Neural cell (in vitro differentiated cells): ENCODE data around the gene CRIP3. TPM values are rescaled to one million over a fixed set of nuclear protein-coding genes. Genes with fewer than 3 reads are reported as not detected.

Experiments
- H2AFZ ChIP-seq: fragments of 200-600, 300-800 bp; sonication (generic), shearing (Covaris generic); 2 replicates; pipeline ENCODE4 v1.6.0; 2014; ENCODE audit warnings: low read depth, mild to moderate bottlenecking, antibody characterized with exemption, low read length, moderate library complexity
- H3F3A ChIP-seq: fragments of 200-600 bp; shearing (Covaris generic); 2 replicates; pipeline ENCODE4 v1.6.1; 2016; ENCODE audit warnings: mild to moderate bottlenecking, moderate library complexity, mixed read lengths, antibody characterized with exemption, low read length; ENCODE audit not compliant: insufficient read depth, poor library complexity, severe bottlenecking
- H3K27ac ChIP-seq: fragments of 200-600, 300-800 bp; sonication (generic), shearing (Covaris generic); 2 replicates; pipeline ENCODE4 v1.5.1; 2014; ENCODE audit warnings: mild to moderate bottlenecking, low read length, moderate library complexity
- H3K27me3 ChIP-seq: fragments of 300-800, 200-600 bp; sonication (generic), shearing (Covaris generic); 2 replicates; pipeline ENCODE4 v1.6.0; 2014; ENCODE audit warnings: mild to moderate bottlenecking, low read depth, low read length, moderate library complexity; ENCODE audit not compliant: insufficient read depth
- H3K36me3 ChIP-seq: fragments of 300-800, 200-600 bp; sonication (generic), shearing (Covaris generic); 2 replicates; pipeline ENCODE4 v1.5.1; 2014; ENCODE audit warnings: mild to moderate bottlenecking, antibody characterized with exemption, low read length, moderate library complexity; ENCODE audit not compliant: insufficient read depth
- H3K4me2 ChIP-seq: fragments of 300-800, 200-600 bp; sonication (generic), shearing (Covaris generic); 2 replicates; pipeline ENCODE4 v1.6.0; 2014; ENCODE audit warnings: mild to moderate bottlenecking, low read length
- H3K4me3 ChIP-seq: fragments of 300-800, 200-600 bp; sonication (generic), shearing (Covaris generic); 2 replicates; pipeline ENCODE4 v1.5.1; 2014; ENCODE audit warnings: mild to moderate bottlenecking, low read length, moderate library complexity
- H3K79me2 ChIP-seq: fragments of 200-600 bp; shearing (Covaris generic); replicated peaks from 2 replicates; pipeline ENCODE4 v1.6.0; 2014; ENCODE audit warnings: mild to moderate bottlenecking, low read length, moderate library complexity; ENCODE audit not compliant: insufficient read depth
- H3K9ac ChIP-seq: fragments of 300-800, 200-600 bp; sonication (generic), shearing (Covaris generic); 2 replicates; pipeline ENCODE4 v1.6.1; 2016; ENCODE audit warnings: mild to moderate bottlenecking, low read length, mixed read lengths
- H3K9me2 ChIP-seq: fragments of 200-600 bp; shearing (Covaris generic); 2 replicates; pipeline ENCODE4 v1.6.1; 2016; ENCODE audit warnings: mild to moderate bottlenecking, low read length, mixed read lengths; ENCODE audit not compliant: insufficient read depth
- H3K9me3 ChIP-seq: fragments of 200-600, 300-800 bp; sonication (generic), shearing (Covaris generic); 2 replicates; pipeline ENCODE4 v1.6.1; 2016; ENCODE audit warnings: mild to moderate bottlenecking, mixed run types, low read length, moderate library complexity, mixed read lengths
- H4K20me1 ChIP-seq: fragments of 200-600 bp; shearing (Covaris generic); 2 replicates; pipeline ENCODE4 v1.6.1; 2016; ENCODE audit warnings: mild to moderate bottlenecking, mixed run types; ENCODE audit not compliant: insufficient read depth
- EP300 ChIP-seq: fragments of 450-650 bp; conservative IDR thresholded peaks from 2 replicates; pipeline ENCODE4 v1.6.1; 2014; ENCODE audit warnings: antibody characterized with exemption, mild to moderate bottlenecking, moderate library complexity; ENCODE audit not compliant: poor library complexity, severe bottlenecking
- EZH2 ChIP-seq: fragments of 200-600, 300-800 bp; shearing (Covaris generic), sonication (generic); IDR thresholded peaks from 2 replicates; pipeline ENCODE4 v1.6.1; 2014; ENCODE audit warnings: antibody characterized with exemption, low read length, borderline replicate concordance, mild to moderate bottlenecking; ENCODE audit not compliant: insufficient read depth, poor library complexity, severe bottlenecking
- MXI1 ChIP-seq: fragments of 450-650 bp; conservative IDR thresholded peaks from 2 replicates; pipeline ENCODE4 v1.6.1; 2014; ENCODE audit warnings: antibody characterized with exemption, mild to moderate bottlenecking; ENCODE audit not compliant: poor library complexity, severe bottlenecking
- POLR2AphosphoS5 ChIP-seq: IDR thresholded peaks from 2 replicates; pipeline ENCODE4 v1.6.1; 2012
- RAD21 ChIP-seq: fragments of 450-650 bp; conservative IDR thresholded peaks from 2 replicates; pipeline ENCODE4 v1.6.1; 2014; ENCODE audit warnings: antibody characterized with exemption, mild to moderate bottlenecking, moderate library complexity
- SMC3 ChIP-seq: fragments of 450-650 bp; conservative IDR thresholded peaks from 2 replicates; pipeline ENCODE4 v1.6.1; 2014; ENCODE audit warnings: antibody characterized with exemption, mild to moderate bottlenecking, moderate library complexity; ENCODE audit not compliant: poor library complexity
- TAF1 ChIP-seq: IDR thresholded peaks from 2 replicates; pipeline ENCODE4 v1.6.1; 2012; ENCODE audit warnings: low read depth
- polyA plus RNA-seq: library from polyadenylated mRNA; depleted of rRNA; stranded (reverse); fragments of >200 nt; gene quantifications from 2 replicates; pipeline ENCODE4 v1.2.3, GENCODE V29; 2014
- TF ChIP-seq, protein P1 (sequence below): IDR thresholded peaks from 2 replicates; pipeline ENCODE4 v1.6.1; 2012; ENCODE audit warnings: borderline replicate concordance
- TF ChIP-seq, protein P2 (sequence below): fragments of 450-650 bp; IDR thresholded peaks from 2 replicates; pipeline ENCODE4 v1.5.1; 2014; ENCODE audit warnings: antibody characterized with exemption, mild to moderate bottlenecking, moderate library complexity; ENCODE audit not compliant: poor library complexity, severe bottlenecking

Gene CRIP3
- polyA plus RNA-seq, 1 donor from 2014 or later = 3.7 TPM

DNA sequence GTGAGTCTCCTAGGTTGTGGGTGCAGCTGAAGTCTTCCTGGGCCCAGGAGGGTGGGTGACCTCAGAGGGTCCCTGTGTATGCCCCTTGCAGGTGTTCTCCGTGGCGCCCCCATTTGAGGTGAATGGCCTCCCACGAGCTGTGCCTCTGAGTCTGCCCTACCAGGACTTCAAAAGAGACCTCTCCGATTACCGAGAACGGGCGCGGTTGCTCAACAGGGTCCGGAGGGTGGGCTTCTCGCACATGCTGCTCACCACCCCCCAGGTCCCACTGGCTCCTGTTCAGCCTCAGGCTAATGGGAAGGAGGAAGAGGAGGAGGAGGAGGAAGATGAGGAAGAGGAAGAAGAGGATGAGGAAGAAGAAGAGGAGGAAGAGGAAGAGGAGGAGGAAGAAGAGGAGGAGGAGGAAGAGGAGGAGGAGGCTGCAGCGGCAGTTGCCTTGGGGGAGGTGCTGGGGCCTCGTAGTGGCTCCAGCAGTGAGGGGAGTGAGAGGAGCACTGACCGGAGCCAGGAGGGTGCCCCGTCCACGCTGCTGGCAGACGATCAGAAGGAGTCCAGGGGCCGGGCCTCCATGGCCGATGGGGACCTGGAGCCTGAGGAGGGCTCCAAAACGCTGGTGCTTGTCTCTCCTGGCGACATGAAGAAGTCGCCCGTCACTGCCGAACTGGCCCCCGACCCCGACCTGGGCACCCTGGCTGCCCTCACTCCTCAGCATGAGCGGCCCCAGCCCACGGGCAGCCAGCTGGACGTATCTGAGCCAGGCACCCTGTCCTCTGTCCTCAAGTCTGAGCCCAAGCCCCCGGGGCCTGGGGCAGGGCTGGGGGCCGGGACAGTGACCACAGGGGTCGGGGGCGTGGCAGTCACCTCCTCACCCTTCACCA is 25.8 kb downstream of the CRIP3 start:
- H4K20me1 ChIP-seq = no peaks in the 10 kb centered on the region
- H3K4me3 ChIP-seq = no peak overlapping the region
- H3F3A ChIP-seq = no peaks in the 10 kb centered on the region
- no peaks in the 10 kb centered on the region for H3K9me3 ChIP-seq
- no peaks in the 10 kb centered on the region for H3K27me3 ChIP-seq
- H3K9ac ChIP-seq = no peak overlapping the region
- H3K27ac ChIP-seq = no peak overlapping the region
- H3K9me2 ChIP-seq = no peaks in the 10 kb centered on the region
- H3K36me3 ChIP-seq = no peaks in the 10 kb centered on the region
- TF ChIP-seq, protein P1, sequence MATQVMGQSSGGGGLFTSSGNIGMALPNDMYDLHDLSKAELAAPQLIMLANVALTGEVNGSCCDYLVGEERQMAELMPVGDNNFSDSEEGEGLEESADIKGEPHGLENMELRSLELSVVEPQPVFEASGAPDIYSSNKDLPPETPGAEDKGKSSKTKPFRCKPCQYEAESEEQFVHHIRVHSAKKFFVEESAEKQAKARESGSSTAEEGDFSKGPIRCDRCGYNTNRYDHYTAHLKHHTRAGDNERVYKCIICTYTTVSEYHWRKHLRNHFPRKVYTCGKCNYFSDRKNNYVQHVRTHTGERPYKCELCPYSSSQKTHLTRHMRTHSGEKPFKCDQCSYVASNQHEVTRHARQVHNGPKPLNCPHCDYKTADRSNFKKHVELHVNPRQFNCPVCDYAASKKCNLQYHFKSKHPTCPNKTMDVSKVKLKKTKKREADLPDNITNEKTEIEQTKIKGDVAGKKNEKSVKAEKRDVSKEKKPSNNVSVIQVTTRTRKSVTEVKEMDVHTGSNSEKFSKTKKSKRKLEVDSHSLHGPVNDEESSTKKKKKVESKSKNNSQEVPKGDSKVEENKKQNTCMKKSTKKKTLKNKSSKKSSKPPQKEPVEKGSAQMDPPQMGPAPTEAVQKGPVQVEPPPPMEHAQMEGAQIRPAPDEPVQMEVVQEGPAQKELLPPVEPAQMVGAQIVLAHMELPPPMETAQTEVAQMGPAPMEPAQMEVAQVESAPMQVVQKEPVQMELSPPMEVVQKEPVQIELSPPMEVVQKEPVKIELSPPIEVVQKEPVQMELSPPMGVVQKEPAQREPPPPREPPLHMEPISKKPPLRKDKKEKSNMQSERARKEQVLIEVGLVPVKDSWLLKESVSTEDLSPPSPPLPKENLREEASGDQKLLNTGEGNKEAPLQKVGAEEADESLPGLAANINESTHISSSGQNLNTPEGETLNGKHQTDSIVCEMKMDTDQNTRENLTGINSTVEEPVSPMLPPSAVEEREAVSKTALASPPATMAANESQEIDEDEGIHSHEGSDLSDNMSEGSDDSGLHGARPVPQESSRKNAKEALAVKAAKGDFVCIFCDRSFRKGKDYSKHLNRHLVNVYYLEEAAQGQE = no peak
- TF ChIP-seq TAF1 (no peak), MXI1 (no peak), RAD21 (no peak), POLR2AphosphoS5 (no peak)
- no peak overlapping the region for H3K4me2 ChIP-seq
- H3K79me2 ChIP-seq = no peaks in the 10 kb centered on the region
- H2AFZ ChIP-seq = no peak overlapping the region

DNA sequence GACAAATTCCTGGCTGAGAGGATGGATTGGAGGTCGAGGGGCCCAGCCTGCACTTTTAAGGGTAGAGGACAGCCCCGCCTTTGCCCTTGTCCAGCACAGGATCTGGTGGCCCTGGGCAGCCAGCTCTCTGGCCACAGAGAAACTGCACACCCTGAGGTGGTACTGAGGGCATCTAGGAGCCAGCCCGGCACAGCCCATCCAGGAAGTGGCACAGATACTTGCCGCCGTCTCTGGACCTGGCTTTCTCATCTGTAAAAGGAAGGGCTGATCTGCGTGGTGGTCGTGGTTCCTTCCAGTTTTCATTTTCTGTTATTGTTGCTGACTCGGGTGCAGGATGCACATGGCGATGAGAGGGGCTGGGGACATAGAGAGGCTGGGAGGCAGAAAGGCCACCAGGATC is 26.6 kb downstream of the CRIP3 start:
- no peaks in the 10 kb centered on the region for H3K36me3 ChIP-seq
- no peak for TF ChIP-seq EP300
- no peak for TF ChIP-seq TAF1
- TF ChIP-seq RAD21 = no peak
- TF ChIP-seq SMC3 = no peak

DNA sequence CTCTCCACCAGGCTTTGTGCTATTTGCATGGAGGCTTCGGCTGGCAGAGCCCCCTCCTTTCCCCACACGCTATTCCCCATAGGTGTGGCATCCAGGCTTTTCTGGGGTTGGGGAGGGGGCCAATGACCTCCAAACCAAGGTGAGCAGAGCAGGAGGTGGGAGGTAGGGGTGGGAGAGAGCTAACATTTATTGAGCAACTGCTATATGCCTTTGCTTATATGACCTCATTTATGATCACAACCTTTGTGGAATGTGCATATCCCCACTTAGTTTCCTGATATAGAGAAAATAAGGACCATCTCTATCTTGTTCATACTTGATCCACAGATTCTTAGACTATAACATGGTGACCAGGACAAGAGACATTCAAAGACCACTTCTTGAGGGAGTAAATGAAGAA is 28.4 kb downstream of the CRIP3 start:
- no peaks in the 10 kb centered on the region for H4K20me1 ChIP-seq
- peaks cover 7% of the 10 kb centered on the region for H3K27me3 ChIP-seq
- TF ChIP-seq SMC3 (no peak), MXI1 (no peak), EP300 (no peak), EZH2 (no peak), POLR2AphosphoS5 (no peak), TAF1 (no peak), RAD21 (no peak)
- TF ChIP-seq, protein P1 = no peak
- TF ChIP-seq, protein P2, sequence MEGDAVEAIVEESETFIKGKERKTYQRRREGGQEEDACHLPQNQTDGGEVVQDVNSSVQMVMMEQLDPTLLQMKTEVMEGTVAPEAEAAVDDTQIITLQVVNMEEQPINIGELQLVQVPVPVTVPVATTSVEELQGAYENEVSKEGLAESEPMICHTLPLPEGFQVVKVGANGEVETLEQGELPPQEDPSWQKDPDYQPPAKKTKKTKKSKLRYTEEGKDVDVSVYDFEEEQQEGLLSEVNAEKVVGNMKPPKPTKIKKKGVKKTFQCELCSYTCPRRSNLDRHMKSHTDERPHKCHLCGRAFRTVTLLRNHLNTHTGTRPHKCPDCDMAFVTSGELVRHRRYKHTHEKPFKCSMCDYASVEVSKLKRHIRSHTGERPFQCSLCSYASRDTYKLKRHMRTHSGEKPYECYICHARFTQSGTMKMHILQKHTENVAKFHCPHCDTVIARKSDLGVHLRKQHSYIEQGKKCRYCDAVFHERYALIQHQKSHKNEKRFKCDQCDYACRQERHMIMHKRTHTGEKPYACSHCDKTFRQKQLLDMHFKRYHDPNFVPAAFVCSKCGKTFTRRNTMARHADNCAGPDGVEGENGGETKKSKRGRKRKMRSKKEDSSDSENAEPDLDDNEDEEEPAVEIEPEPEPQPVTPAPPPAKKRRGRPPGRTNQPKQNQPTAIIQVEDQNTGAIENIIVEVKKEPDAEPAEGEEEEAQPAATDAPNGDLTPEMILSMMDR = no peak
- no peak overlapping the region for H3K9ac ChIP-seq
- H3F3A ChIP-seq = no peaks in the 10 kb centered on the region
- H3K36me3 ChIP-seq = no peaks in the 10 kb centered on the region
- H3K9me2 ChIP-seq = no peaks in the 10 kb centered on the region
- no peak overlapping the region for H3K4me3 ChIP-seq
- no peaks in the 10 kb centered on the region for H3K79me2 ChIP-seq
- no peak overlapping the region for H3K27ac ChIP-seq
- no peak overlapping the region for H3K4me2 ChIP-seq
- no peak overlapping the region for H2AFZ ChIP-seq
- H3K9me3 ChIP-seq = no peaks in the 10 kb centered on the region

More for the DNA sequence above, 26.6 kb downstream of the CRIP3 start:
- no peak overlapping the region for H2AFZ ChIP-seq
- no peaks in the 10 kb centered on the region for H3K9me3 ChIP-seq
- H3K4me3 ChIP-seq = no peak overlapping the region
- no peak overlapping the region for H3K27ac ChIP-seq
- no peaks in the 10 kb centered on the region for H3K27me3 ChIP-seq
- no peaks in the 10 kb centered on the region for H3K79me2 ChIP-seq
- no peak overlapping the region for H3K9ac ChIP-seq
- no peaks in the 10 kb centered on the region for H3F3A ChIP-seq
- H3K9me2 ChIP-seq = no peaks in the 10 kb centered on the region
- H3K4me2 ChIP-seq = no peak overlapping the region
- no peaks in the 10 kb centered on the region for H4K20me1 ChIP-seq
